ENCODE measurements around the gene NBEA.

The NBEA gene

DNA sequence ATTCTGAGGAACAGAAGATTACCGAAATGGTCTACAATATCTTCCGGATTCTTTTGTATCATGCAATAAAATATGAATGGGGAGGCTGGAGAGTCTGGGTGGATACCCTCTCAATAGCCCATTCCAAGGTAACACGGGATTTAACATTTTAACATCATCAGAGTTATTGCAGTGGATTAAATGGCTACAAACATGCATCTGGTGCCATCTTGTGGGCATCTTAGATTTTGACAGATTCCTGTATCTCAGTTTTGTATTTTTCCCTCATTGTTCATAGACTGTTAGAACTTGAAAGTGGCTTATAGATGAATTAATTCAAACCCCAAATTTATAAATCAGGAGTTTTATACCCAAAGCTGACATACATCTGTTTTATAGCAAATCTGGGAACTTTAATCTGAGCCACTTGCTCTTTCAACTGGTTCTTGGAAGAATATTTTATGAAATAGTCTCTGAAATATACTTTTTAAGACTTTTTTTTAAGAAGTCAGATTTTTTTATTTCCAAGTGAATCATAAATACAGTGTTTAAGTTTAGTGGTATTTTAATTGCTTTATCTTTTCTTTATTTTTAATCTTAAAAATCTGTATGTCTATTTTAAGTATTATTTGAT lies 215.2 kb downstream of the NBEA start:
- ChIA-PET POLR2A (no interaction called here), CTCF (interaction anchor here (0.5 to 1.5 kb wide), 5 partner anchors 22 to 1228 kb away, joined by 3 to 4 read pairs (median 3); no protein-coding TSS in a partner anchor)
- peak; percentile 28 for DNase-seq (ENCODE audit: extremely low spot score)
- peak; percentile 59 for TF ChIP-seq CTCF (IDR thresholded peaks at IDR 0.05; ENCODE audit: control extremely low read depth, extremely low read depth, low read depth, missing control alignments)

GRCh38 chr13:35159041-35159440 lies 217.0 kb downstream of the NBEA start:
- ChIA-PET CTCF (interaction anchor here (1.4 to 1.5 kb wide), 2 partner anchors 15 to 1221 kb away, joined by 4 read pairs; no protein-coding TSS in a partner anchor), POLR2A (no interaction called here)
- no peak for TF ChIP-seq CTCF (IDR thresholded peaks at IDR 0.05; ENCODE audit: control extremely low read depth, extremely low read depth, low read depth, missing control alignments)
- no peak for DNase-seq (ENCODE audit: extremely low spot score)

DNA sequence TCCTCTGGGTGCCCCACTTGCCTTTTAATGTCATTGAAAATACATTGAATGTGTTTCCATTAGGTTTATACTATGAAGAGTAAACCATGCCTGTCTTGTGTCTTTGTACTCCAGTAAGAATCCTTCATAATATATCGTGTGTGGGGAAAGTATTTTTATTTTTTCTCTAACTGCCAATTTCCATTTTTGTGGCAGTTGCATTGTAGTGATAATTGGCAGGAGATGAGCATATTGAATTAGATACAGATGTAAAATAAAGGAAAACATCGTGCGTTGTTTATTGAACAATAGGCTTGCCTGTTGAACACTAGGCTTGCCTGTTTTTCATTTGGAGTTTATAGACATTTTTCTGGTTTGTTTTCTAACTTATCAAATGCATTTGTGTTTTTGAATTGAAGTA lies 218.8 kb downstream of the NBEA start:
- TF ChIP-seq CTCF (IDR thresholded peaks at IDR 0.05; ENCODE audit: control extremely low read depth, extremely low read depth, low read depth, missing control alignments) = no peak
- DNase-seq (ENCODE audit: extremely low spot score) = no peak
- CTCF ChIA-PET = no interaction called here

GRCh38 chr13:35162420-35162819 lies 220.3 kb downstream of the NBEA start:
- TF ChIP-seq CTCF (IDR thresholded peaks at IDR 0.05; ENCODE audit: control extremely low read depth, extremely low read depth, low read depth, missing control alignments) = no peak
- CTCF ChIA-PET = interaction anchor here (1.0 to 1.5 kb wide), 3 partner anchors 12 to 17 kb away, joined by 3 to 4 read pairs (median 3); no protein-coding TSS in a partner anchor

More for the DNA sequence above, 218.8 kb downstream of the NBEA start:
- POLR2A ChIA-PET = no interaction called here

DNA sequence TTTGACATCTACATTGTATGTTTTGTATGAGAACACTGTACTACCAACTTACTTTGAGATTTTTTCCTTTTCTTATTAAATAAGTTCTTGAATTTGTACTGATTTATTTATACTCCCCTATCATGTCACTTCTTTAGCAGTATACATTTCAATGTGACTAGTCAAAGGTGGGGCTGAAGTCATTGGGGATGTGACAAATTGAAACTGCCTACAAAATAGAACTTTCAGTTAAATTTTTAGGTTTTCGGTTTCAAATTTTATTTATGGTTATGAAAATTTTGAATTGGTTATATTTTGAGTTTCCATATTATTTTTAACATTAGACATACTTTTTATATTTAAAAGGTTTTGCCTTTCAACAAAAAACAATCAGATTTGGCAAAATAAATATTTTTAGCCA lies 221.6 kb downstream of the NBEA start:
- TF ChIP-seq CTCF (IDR thresholded peaks at IDR 0.05; ENCODE audit: control extremely low read depth, extremely low read depth, low read depth, missing control alignments) = no peak
- ChIA-PET CTCF (interaction anchor here (0.8 to 0.9 kb wide), 2 partner anchors 10 to 998 kb away, joined by 3 read pairs; no protein-coding TSS in a partner anchor), POLR2A (no interaction called here)
- peak; percentile 10 for DNase-seq (ENCODE audit: extremely low spot score)

More at GRCh38 chr13:35162420-35162819, 220.3 kb downstream of the NBEA start:
- no peak for DNase-seq (ENCODE audit: extremely low spot score)
- POLR2A ChIA-PET = no interaction called here

DNA sequence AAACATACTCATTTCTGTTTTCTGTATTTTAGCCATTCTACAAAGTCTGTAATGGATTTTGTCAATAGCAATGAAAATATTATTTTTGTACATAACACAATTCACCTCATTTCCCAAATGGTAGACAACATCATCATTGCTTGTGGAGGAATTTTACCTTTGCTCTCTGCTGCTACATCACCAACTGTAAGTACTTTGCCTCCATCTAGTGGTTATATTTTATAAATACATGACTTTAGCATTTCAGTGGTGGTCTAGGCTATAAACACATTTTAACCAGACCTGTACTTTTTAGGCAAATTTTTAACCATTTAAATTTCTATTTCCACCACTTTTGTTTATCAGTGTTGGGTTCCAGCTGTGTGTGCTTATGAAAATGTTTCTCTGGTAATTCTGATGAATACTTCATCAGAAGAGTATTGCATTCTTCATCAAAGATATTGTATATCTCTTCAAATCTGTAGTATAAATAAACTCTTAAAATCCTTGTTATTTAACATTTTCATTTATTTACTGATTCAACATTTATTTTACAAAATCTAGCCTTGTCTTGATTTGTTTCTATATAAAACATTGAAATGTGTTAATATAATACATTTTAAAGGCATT lies 222.4 kb downstream of the NBEA start:
- DNase-seq (ENCODE audit: extremely low spot score) = peak; percentile 16
- ChIA-PET CTCF (interaction anchor here (0.8 to 1.5 kb wide), 8 partner anchors 9 to 1367 kb away, joined by 3 to 8 read pairs (median 4); no protein-coding TSS in a partner anchor), POLR2A (no interaction called here)
- TF ChIP-seq CTCF (IDR thresholded peaks at IDR 0.05; ENCODE audit: control extremely low read depth, extremely low read depth, low read depth, missing control alignments) = peak; percentile 34

Measured in GM10248 (cell line).